Activated CD4-positive, alpha-beta T cell treated with anti-CD3 and anti-CD28 coated beads for 1 hour (primary cell): ENCODE results near the gene ACSF2.

ENCODE experiments used
- DNase-seq: peaks from one replicate; pipeline ENCODE4 v3.0.0-alpha.2; 2020

Gene ACSF2

DNA sequence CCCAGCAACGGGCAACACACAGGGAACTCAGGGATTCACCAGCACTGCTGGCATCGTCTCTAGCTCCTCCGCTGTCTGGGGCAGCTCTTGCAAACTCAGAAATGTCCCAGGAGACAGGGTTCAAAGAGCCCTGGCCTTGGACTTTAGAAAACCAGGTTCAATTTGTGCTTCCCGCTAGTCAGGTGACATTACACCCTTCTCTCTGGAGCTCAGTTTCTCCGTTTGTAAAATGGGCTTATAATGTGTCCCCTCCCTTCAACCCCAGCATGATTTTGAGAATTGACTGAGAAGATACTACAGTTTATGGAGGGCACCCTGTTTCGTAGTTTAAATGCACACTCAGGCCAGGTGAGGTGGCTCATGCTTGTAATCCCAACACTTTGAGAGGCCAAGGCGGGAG, 80.3 kb downstream of the ACSF2 start:
- no peak for DNase-seq

DNA sequence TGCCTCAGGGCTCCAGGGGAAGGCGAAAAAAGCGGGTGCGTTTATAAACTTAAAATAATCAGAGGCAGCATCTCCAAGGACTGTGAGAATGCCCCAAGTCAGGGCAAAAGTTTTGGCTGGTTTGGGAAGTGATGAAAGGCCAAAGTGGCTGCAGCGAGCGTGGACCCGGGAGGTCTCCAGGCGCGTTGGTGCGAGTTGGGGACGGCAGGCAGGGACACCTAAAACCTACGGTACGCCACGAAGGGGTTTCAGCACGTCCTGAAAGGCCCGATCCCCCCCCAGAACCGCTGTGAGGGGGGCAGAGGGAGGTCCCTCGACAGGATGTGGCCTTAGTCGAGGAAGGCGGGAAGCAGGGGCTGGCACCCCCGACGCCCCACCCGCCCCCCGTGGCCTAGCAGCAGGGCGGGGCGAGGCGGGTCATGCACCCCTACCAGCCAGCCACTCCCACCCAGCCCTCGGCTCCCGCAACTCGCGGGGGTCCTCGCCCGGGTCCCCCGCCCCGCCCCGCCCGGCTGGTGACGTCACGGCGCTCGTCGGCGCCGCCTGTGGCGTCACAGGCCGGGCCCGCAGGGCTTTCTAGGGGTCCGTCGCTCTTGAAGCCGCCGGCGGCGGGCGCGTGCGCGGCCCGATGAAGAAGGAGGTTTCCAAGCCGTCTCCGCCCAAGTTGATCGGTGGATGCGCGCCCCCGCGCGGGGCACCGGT, 82.0 kb downstream of the ACSF2 start, which contains the start of gene MYCBPAP:
TSS of gene MYCBPAP (plus strand) at position 569 of the 702 bp plus-strand sequence. CDS start 236 bp downstream, outside the sequence.
- peak; percentile 70 for DNase-seq

DNA sequence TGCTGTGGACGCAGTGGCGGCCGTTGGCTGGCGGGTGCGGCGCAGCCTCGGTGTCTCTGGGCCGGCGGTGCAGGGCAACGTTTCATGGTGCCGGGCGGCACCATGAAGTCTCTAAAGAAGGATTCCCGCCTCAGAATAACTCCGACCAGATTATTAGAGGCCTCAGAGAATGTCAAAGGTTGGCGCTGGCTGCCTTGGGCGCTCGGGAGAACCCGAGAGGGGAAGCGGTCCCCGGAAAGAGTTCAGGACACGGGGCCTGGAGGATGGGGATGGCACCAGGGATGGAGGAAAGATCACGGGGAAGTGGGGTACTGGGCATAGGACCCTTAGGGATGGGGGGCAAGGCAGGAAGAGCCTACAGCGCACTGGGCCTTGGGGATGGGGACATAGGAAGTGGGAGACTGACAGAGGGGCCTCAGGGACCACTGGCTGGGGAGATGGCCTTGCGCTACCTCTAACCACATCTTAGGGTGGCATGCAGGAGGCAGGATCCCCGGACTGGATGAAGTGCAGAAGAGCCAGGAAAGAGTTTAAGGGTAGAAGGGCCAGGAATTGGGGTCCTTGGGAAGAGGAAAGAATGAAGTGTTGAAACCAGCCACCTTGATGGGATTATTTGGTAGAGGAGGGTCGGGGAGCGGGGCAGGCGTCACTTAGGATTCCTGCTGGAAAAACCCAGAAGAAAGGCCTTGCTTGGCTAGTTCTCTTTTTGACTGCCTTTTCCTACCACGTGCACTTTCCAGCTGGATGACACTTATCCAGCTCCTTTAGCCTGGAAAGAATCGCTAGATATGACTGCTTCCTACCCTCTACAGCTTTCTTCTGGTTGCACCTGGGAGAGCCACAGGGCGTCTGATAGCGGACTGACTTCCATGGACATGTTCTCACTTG, 82.8 kb downstream of the ACSF2 start:
- no peak for DNase-seq

DNA sequence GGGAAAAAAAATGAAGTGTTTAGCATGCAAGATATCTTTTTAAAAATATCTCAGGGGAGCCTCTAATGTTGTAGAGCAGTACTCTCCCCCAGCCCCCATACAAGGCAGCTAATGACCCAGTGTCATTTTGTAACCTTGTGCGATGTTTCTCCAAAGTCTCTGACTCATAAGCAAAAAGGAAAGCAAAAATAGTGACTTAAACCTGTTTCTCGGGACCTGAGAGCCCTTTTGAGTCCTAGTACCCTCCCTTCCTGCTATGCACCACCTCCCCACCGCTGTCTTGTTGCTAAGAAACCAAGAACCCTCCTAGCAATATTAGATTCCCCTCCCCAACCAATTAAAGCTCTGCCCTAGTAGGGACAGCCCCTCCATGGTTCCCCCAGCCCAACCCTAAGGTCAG, 85.0 kb downstream of the ACSF2 start:
- DNase-seq = no peak

DNA sequence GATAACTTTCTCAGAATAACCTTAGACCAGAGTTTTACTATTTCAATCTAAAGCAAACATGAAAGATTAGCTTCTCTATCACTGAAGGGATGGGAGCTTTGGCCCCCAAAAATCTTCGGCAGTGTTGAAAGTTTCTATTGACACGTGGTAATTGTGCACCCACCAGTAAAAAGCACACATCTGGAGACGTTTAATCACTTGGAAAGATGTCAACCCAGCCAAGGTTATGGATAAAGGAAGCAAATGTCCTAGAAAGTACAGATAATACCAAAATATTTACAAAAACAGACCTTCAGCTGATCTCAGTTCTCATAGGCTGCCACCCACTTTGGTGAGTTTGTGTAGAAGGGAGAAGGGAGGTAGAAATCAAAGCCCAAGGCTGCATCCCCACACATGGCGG, 87.5 kb downstream of the ACSF2 start:
- no peak for DNase-seq

DNA sequence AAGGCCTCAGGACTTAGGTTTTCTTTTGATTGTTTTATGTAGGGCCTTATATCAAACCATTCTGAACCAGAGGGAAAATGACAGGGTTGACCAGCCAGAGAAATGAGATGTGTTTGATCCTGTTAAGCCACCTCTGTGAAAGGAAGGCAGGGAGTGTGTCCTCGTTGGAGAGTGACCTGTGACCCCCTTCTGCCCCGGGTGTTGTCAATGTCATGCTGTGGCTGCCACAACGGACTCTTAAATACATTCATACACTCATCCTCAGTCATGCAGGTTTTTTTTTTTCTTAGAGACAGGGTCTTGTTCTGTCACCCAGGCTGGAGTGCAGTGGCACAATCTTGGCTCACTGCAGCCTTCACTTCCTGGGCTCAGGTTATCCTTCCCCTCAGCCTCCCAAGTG, 88.4 kb downstream of the ACSF2 start:
- no peak for DNase-seq

DNA sequence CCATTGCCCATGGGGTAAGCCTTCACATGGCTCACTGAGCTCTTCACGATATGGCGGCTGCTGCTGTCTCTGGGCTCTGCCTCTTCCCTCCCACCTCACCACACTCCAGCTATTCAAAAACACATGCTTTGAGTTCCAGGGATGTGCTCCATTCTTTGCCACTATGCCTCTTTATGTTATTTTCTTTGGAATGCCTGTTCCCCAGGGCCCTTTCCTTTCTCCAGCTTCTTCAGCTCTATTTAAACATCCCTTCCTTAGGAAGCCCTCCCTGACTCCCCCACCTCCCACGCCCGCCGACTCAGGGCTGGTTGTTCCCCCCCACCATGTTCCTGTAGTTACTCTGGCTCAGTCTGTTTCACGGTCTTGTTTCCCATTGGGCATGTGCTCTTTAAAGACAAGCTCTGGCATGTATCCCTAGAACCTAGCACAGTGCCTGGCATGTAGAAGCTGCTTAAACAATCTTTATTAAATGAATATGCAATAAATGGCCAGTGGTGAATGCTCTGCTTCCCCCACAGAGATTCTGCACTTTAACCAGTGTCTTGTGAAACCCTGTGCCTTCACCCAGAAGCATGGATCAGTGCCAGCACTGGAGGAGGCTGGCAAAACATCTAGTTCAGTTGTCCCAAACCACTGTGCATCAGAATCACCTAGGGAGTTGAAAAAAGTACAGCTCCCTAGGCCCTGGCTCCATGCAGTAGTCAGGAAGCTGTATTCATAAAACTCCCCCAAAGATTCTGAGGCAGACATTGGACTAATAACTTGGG, 89.1 kb downstream of the ACSF2 start:
- DNase-seq = no peak

DNA sequence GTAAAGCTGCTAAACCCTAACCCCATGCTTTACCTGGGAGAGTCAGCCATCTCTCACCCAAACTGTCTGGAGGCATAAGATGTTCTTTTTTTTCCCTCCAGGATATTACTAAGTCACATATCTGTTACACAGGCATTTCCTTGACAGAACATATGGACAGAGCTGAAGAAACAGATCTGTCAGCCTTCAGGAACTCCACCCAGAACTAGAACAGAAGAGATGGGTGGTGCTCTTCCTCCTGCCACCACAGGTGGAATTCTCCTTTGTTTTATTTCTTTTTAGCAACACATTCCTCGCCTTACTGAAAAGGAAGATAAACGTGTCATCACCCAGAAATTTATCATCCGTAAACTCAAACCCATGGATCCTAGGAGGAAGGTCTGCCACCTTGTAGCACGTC, 91.0 kb downstream of the ACSF2 start:
- no peak for DNase-seq

DNA sequence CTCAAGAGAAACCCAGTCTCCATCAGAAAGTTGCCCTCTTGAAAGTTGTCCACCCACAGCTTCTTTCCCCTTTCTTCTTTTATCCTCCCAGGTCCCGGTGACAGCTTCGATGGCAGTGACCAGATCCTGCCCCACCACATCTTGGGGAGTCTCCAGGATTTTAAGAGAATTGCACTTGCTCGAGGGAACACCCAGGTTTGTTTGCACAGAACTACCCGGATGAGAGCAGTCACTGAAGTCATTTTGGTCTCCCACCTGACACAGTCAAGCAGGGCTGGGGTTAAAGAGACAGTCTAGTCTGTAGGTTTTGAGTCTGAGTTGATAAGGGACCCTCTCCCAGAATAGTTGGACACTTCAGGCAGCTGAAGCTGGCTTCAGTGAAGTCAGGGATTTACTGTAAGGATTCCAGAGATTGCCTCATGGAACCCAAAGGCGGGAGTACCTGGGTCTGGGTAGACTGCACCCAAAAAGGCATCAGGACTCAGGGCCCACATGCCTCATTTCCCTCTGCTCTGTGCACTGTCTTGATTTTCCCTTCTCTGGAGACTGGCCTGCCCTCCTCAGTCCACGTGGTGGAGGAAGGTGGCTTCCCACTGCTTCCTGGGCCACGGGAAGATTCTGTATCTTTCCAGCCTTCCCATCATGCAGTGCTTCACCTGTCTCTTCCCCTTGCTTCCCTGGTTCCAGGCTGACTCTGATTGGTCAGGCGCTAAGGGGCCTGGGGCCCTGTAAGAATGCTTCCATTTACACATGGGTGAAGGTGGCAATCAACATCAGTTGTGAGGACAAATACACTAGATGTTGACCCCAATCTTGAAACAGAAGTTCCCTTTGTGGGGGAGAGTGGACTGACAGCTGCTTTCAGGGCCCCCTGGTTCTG, 91.7 kb downstream of the ACSF2 start:
- DNase-seq = no peak

DNA sequence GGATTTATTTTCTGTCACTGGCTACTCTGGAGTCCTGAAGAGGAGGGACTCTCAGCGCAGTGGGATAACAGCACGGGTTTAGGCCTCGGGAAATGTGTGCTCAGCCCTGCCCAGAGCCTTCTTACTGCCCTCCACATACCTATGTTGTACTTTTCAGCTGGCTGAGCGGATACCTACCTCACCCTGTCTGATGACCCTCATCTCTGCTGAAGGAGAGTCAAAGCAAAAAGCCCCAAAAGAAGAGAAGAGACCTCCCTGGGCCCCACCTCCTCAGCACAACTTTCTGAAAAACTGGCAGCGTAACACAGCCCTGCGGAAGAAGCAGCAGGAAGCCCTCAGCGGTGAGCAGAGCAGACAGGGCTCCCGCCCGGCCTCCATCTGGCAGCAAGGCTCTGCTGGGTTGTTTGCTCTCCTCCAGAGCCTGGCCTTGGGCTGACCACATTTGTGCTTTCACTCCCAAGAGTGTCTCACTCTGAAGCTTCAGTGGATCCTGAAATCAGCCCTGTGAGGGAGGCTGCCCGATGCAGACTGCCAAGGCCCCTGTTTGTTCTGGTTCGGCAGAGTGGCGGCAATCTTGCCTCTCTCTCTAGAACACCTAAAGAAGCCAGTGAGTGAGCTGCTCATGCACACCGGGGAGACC, 92.5 kb downstream of the ACSF2 start:
- DNase-seq = no peak

DNA sequence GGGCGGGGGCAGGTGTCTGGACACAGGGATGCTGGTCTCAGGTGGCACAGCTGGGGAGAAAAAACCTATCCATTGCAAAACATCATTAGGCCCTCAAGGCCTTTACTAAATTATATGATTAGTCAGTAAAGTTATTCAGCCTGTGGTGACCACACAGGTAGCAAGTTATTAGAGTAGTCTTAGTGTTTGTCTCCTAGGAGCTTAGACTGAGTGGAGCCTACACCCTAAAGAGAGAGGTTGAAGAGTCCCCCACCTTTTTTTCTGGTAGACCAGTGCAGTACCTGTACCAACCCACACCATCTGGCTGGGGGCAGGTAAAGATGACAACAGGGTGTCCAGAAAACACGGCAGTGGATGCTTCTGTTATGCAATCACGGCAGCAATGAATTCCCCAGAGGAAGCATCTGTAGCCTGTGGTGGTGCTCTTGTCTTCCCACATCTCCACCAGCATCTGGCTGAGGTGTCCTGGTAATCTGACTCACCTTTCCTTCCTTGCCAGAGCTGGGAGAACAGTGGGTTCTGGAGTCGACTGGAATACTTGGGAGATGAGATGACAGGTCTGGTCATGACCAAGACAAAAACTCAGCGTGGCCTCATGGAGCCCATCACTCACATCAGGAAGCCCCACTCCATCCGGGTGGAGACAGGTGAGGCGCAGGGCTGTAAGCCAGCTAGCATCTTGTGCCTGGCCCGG, 93.3 kb downstream of the ACSF2 start:
- no peak for DNase-seq

DNA sequence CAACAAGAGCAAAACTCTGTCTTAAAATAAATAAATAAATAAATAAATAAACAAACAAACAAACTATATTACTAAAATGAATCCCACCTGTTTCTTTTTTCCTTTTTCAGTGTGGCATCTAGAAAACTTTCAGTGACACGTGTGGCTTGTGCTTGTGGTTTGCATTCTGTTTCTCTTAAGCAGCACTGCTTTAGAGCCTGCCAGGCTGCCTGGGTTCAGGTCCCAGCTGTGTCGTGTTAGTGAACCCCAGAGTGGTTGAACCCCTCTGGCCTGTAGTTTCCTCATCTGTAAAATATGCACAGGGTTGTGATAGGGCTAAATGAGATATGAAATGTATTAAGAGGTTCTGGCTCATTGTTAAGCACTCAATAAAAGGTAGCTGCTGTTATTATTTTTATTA, 94.5 kb downstream of the ACSF2 start:
- DNase-seq = no peak

DNA sequence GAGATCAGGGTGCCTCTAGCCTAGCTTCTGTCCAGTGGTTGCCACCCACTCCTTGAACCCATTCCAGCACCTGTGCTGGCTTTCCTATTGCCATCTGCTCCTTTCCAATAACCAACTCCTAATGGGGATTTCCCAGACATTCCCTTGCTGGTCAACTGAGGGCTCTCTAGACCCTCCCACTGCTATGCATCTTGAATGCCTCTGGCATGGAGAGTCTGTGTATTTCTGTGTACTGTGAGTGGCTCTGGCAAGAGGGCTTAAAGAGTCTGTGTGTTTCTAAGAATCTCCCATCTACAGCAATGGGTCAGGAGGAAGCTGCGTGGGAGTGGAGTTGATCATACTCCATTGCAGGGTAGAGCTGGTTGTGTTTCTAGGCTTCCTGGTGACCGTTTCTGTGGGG, 95.5 kb downstream of the ACSF2 start:
- no peak for DNase-seq

DNA sequence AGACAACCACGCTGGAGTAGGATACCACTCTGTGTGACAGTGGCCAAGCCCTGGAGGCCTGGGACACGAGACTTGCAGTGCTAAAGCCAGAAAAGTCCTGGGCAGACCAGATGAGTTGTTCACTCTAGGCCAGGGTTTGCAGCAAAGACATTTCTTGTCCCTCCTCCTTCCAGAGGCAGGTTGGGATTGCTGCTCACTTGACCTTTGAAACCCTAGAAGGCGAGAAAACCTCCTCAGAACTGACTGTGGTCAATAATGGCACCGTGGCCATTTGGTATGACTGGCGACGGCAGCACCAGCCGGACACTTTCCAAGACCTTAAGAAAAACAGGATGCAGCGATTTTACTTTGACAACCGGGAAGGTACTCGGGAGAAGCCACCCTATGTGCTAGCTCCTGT, 96.7 kb downstream of the ACSF2 start:
- DNase-seq = no peak

DNA sequence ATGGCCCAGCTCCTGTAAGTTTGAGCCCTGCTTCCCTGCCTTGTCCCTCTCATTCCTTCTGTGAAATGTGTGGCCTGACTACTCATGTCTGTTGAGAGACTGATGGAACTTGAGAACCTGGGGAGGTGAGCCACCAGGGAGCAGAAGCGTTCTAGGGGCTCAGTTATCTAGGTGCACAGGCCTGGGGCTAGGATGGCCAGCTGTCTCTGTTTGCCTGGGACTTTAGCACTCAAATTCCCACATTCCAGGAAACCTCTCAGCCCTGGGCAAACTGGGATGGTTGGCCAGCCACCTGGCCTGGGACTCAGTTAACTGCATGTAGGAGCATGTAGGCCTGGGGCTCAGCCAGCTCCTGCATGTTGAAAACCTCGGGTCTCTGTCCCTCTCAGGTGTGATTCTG, 97.2 kb downstream of the ACSF2 start:
- no peak for DNase-seq
